GM19043 (cell line): ENCODE data around the gene FOXM1.

Experiments
- ATAC-seq: cut with Tn5 transposase; IDR thresholded peaks from one replicate; pipeline ENCODE4 v1.9.1; 2021; ENCODE audit warnings: low read depth; ENCODE audit not compliant: unreplicated experiment

Gene FOXM1

DNA sequence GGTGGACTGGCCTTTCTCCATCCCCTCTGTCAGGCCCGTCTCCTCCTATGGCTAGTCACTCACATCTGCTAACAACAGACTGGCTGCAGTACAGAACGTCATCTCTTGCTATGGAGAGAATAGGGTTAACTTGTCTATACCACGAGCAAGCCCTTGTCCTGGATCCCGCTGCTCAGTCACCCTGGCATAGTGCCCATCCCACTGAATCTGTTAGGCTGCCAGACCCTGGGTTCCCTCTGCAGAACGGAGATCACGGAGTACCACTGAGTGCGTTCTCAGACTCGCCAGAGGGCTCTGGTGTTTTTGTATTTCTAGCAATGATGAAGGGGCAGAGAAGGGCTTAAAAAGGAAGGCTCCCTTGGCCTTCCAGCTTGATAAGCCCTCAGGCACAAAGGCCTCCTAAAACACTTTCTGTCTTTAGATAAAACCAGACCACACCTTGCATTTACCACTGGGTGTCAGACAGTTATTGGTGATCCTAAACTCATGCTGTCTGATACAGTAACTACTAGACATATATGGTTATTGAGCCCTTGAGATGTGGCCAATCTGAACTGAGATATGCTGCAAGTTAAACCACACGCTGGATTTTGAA, 35.8 kb downstream of the FOXM1 start:
- ATAC-seq: no peak

DNA sequence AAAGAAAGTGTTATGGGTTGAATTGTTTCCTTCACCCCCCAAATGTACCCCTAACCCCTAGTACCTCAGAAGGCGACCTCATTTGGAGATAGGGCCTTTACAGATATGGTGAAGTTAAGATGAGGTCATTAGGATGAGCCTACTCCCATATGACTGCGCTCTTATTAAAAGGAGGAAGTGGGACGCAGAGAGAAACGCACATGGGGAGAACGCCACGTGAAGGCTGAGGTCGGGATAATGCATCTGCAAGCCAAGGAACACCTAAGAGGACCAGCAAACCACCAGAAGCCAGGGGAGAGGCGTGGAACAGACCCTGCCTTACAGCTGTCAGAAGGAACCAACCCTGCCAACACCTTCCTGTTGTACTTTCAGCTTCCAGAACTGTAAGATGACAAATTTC, 40.4 kb downstream of the FOXM1 start:
- ATAC-seq: no peak

DNA sequence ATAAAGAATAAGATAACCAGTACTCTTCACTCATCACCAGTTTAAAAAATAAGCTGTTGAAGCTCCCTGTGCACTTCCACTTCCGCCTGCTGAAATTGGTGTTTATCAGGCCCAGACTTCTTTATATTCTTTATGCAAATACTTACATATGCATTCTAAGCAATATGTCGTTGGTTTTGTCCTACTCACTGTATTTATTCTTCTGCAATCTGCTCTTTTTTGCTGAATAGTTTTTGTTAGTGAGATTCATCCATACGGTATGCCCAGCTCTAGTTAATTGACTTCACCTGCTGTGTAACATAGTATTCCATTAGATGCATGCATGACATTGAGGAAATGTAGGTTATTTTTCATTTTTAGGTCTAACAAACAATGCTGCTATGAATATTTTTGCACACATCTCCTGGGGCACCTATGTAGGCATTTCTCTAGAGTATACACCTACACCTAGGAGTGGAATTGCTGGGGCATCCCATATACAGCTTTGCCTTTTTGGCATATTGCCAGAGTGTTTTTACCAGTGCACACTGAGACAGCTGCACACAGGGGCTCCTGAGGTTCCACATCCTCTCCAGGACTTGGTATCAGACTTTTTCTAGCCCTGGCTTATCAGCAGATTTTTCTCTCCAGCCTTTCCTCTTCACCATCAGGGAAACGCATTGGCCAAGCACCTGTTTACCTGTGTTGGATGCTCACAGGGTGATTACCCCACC, 41.1 kb downstream of the FOXM1 start:
- no peak for ATAC-seq

DNA sequence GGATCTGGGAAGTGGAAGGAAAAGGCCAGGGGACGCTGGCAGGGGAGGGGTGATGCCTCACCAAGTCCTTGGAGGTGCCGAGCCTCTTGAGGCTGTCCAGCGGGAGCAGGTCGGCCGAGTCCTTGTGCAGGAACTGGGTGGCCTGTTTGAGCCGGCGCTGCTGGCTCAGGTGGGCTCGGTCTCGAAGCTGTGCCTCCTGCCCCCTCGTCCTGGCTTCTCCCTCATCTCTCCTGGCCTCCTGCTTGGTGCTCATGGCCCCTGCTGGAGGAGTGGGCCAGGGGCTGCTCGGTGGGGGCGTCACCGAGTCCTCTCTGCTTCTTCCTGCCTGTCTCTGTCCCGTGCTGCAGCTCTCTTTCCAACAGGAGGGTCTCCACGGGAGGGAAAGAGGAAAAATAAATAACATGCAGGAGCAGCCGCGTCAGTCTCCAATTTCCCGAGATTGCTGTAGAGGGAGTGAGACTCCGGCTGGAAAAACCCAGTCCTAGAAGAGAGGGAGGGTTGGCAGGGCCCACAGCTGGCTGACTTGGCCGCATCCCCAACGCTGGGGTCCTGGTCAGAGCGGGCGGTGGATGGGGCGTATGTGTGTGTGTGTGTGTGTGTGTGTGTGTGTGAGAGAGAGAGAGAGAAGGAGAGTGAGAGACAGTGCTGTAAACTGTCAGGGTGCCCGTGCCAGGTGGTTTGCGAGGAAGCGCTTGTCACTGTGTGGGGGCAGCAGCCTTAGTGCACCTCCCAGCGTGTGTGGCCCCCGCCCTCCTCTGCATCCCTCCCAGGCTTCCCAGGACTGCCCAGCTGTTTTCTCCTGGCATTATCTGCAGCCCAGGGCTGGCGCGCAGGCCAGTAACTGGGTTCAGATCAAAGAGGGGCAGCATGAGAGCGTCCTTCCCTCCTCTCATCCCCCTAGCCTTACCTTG, 42.1 kb downstream of the FOXM1 start, which contains the start of gene NRIP2:
NRIP2 (minus strand) TSS at position 455 of the 911 bp plus-strand sequence; CDS start at position 403, 52 bp downstream.
- ATAC-seq: no peak

DNA sequence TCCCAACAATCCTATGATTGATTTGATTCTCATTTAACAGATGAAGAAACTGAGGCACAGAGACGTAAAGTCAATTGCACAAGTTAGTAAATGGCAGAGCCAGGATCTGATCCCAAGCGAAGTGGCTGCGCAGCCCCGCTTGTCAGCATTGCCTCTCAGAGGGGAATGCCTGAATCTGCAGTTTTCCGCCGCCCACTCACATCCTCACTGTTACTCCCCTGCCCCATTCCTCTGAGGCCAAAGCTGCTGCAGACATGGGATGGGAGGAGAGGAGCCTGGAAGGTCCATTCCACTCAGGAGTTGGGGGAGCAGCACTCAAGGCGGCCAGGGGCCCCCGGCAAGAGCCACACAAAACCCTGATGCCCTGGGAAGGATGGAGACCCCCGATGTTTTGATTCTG, 43.2 kb downstream of the FOXM1 start:
- no peak for ATAC-seq

DNA sequence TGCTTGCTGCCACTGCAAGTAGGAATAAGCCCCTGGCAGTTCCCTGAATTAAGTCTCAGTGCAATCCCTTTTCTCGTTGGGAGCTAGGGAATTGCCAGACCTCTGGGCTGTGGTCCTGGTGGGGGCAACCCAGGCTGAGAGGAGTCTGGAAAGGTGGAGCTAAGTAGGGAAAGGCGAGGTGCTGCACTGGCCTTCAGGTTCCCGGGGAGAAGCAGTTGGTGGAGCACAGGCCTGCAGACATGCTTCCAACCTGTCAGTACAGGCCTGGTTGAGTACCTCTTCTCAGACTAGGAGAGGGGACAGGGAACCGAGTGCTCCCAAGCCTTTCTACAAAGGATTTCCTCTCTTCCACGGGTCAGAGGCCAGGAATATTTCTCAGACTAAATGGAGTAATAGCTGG, 43.6 kb downstream of the FOXM1 start:
- no peak for ATAC-seq

DNA sequence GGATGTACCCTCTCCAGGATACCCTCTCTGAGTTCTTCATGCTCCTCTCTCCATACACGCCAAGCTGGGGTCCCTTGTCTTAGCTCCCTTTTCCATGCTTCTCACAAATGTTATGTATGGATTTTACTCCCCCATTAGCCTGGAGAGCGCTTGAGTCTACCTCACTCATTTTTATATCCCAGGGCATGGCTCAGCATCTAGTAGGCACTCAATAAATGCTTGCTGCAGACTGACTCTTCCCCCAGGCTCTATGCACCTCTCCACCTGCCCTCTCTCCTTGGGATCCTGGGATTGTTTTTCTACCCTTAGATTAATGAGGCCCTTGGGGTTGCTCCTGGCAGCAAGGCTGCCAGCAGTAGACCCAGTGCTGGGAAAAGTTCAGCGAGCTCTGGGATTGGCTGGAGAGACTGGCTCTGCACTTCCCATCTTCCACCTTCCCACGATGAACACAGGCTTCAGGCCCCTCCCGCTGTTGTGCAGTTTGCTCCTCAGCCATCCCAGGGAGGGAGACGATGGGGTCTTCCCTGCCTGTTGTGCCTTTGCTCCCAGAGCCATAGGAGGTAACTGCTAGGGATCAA, 44.3 kb downstream of the FOXM1 start:
- ATAC-seq: no peak

DNA sequence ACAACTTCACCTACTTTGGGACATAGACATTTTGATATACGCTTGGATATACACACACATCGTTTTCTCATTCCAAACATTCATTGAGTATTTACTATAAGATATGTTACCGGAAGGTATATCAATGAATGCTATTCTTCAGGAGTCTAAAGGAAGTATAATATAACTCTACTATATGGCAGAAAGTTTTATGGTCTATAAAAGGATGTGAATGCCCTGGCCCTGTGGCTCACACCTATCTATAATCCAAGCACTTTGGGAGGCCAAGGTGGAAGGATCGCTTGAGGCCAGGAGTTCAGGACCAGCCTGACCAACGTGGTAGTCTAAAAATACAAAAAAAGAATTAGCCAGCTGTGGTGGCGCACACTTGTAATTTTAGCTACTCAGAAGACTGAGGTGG, 47.7 kb downstream of the FOXM1 start:
- ATAC-seq: no peak

DNA sequence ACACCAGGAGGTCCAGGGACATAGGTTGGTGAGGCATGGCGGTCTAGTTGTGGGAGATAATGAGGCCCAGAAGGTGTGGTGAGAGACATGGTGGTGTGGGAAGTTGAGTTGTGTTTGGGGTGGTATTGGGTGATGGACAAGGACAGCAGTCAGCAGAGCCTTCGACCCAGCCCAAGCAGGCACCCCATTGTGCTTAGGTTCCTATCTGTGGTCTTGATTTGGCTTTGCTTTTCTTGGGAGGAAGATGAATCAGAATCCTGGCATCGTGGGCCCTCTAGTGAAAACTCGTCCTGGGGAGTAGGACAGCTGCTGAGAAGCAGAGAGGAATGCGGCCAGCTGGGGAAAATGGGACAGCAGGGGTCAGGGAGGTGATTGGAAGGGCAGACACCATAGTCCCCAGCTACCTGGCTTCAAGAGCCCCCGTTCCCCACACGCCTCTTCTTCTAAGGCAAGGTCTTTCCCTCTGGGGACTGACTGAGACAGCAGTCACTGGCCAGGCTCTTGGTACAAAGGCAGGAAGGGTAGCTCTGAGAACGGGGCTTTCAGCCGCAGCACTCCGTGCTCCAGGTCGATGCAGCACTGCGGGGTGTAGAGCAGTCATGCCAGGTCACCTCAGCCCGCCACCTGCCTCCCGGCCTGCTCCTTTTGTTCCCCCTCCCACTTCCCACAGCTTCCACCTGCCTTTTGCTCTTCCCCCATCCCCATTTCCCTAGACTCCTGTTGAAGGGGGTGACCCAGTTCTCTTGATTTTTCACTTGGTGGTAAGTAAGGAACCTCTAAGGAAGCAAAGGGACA, 50.1 kb downstream of the FOXM1 start:
- ATAC-seq: no peak

DNA sequence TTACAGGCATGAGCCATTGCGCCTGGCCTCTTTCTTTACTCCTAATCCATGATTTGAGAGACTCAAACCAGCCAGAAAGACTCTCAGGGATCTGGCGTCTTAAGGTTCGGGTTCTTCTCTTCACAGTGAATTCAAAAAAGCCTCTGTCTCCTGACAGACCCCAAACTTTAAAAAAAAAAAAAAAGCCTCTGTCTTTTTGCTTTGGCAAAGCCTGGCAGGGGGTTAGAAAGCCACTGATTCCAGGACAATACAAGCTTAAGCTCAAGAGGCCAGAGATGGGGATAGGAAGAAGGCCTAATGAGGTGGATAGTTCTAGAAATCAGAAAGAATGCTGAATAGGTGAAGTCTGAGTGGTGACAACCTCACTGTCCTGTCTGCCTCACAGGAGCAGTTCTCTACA, 50.9 kb downstream of the FOXM1 start:
- ATAC-seq: no peak

DNA sequence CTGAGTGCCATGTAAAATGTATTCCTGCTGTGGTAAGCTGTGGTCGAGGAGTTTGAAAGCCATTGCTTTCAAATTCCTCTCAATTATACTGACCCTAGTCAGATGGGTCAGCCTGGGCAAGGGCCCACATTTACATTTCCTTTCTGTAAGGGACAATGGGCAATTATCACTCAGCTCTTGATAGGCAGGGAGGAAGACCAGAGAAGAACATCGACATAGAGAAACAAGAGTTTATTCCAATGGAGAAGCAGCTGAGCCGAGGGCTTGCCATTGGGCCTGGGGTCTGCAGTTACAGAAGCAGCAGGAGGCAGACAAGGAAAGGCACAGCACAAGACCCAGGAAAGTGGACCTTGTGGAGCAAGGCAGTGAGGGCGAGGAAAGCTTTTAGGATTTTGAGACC, 51.8 kb downstream of the FOXM1 start:
- ATAC-seq: no peak

DNA sequence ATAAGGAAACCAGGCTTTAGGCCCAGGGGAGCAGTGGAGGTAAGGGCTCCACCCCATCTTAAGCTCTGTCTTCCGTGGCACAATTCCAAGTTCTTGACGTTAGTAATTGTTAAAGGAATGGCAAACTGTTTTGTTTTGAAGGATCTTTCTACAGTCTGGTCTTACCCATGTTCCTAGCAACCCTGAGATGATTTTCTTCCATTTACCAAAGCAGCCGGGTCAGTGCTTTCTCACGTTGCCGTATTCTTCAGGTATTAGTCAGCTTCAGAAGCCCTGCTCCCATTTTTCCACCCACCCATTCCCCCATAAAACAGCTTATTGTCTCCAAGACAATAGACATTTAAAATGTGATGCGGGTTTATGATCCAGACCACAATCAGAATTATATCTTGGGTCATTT, 52.4 kb downstream of the FOXM1 start:
- no peak for ATAC-seq

DNA sequence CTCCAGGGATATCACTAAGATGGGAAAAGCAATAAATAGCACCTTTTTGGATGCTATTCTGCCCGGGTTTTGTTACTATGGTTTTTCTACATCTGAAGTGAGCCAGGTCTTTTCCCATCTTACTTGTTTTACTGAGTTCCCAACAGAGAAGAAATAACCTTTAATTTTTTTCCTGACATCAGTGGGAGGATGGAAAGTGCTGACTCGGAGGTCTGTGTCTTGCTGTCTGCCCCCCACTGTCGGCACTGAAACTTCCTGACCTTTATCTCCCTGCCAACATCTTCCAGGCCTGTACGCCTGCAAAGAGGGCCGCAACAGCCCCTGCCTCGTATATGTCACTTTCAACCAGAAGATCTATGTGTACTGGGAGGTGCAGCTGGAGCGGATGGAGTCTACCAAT, 53.5 kb downstream of the FOXM1 start:
- no peak for ATAC-seq

DNA sequence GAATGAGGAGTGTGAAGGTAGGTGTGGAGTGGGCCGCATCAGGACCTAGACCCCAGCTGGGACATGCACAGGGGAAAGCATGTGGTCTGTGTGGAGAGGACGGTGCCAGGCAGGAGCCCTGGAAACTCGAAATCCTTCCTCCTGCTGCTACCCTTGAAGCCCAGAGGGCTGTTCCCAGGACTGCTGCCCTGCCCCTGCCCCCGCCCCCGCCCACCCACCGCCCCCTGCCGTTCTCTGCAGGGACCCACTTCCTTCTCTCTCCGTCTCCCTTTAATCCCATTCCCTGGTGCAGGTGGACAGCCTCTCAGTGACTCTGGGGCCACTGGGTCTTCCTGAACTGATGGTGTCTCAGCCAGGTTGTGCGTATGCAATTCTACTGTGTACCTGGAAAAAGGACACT, 56.5 kb downstream of the FOXM1 start:
- ATAC-seq: no peak

DNA sequence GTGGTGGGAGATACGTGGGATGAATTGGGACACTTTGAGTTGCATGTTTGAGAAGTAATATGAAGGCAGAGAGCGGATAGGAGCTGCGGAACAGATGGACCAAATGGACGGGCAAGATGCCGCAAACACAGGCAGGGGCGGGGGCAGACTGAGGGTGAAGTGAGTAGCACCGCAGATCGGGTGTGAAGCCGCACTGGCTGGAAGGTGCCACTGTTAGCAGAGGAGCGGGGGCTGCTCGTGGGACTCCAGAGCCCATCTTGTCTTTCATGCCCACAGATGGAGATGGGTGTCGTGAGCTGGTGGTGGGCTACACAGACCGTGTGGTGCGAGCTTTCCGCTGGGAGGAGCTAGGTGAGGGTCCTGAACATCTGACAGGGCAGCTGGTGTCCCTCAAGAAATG, 57.2 kb downstream of the FOXM1 start:
- no peak for ATAC-seq

DNA sequence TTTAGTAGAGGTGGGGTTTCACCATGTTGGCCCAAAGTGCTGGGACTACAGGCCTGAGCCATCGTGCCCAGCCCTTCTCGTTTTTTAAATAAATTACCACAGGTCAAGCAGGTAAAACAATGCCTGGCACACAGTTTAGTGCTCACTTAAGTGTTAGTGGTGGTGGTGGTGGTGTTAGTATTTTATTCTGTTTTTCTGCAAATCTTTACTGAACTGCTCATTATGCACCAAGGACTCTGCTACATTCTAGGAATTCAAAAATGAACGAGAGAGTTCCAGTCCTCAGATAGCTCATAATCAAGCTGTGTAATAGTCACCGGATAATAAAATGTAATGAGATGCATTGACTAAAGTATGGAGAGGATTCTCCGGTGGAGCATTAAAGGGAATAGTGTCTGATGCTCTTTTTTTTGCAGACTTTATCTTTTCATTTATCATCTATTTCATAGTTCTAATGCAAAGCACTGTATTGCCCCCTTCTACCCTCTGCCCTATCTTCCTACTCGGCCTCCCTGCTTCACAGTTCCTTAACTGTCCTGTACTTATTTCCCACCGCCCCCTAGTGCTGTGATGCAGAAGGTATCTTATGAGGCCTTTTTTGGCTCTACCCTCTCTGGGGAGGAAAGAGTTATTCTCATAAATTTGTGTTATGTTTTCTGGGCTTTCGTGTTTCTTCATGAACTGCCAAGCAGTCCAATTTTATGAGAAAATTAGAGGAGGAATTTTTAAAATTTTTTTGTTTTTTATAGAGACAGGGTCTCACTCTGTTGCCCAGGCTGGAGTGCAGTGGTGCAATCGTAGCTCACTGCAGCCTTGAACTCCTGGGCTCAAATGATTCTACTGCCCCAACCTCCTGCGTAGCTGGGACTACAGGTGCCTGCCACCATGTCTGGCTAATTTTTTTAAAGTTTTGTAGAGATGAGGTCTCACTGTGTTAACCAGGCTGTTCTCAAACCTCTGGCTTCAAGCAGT, 63.5 kb downstream of the FOXM1 start:
- ATAC-seq: peak; percentile 34

DNA sequence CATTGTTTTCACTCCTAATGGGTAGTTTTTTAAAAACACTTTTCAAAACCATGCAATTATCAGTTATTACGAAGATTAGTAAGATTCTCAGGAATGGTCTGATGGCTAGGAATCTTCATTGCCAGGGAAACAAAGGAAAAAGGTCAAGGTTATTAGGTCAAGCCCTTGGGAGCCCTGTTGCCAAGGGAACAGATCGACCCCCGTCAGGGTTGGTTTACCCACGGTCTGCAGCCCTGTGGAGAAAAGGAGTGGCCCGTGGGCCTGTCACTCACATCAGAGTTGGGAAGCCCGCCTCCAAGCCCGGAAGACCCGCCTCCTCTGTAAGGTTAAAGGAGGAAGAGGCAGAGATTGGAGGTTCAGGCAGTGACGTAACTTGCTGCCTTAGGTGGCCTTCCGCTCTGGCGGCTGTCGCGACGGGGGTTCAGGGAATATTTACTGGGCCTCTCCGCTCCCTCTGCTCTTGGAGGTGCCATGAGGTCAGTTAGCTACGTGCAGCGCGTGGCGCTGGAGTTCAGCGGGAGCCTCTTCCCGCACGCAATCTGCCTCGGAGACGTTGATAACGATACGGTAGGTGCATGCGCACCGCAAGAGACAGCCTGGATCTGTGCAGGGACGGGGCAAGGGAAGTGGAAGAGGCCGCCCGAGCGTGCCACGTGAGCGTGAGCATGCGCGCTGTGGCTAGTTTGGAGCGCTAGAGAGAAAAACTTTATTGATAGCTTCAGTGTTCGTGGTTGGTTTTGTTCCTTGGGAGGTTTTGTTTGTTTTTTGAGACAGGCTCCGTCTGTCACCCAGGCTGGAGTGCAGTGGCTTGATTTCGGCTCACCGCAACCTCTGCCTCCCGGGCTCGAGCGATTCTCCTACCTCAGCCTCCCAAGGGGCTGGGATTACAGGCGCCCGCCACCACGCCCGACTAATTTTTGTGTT, 64.4 kb downstream of the FOXM1 start, which contains the start of gene ITFG2:
ITFG2 (plus strand) TSS at position 379 of the 924 bp plus-strand sequence; CDS start at position 472, 93 bp downstream.
- peak; percentile 94 for ATAC-seq

DNA sequence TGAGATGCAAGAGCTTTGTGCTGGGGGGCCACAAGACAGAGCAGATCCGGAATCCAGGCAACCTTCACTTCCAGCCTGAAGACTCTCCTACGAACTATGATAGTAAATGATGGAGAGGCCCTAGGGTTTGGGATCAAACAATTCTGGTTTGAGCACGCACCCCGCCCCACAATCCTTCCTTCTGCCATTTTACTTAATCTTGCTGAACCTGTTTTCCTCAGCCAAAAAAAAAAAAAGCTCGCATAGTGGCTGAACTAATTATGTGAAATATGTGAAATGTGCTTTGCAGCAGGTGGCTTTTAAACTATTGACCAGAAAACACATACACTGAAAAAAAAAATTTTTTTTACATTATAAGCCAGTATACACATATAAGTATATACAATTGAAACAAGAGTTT, 65.2 kb downstream of the FOXM1 start:
- ATAC-seq: no peak
